ENCODE results near the gene FSD1L.

- TF ChIP-seq CTCF (IDR thresholded peaks at IDR 0.05), result peak in 3 of 6 experiments; percentile 31 to 47 (median 35)
- peak; percentile 4 to 77 for TF ChIP-seq POLR2A (IDR thresholded peaks at IDR 0.05)
These were observed at the start of gene FSD1L for GRCh38 chr9:105447814-105448812.
